HCT116 (cell line): ENCODE data around the gene KLHL22.

ENCODE experiments used
- CTCF ChIP-seq, 3 experiments: fragments of 200-600 bp in 1 of 3; sonication (generic) in 1 of 3; IDR thresholded peaks in 2 of 3; conservative IDR thresholded peaks in 1 of 3; 2 replicates each; pipeline ENCODE4 v1.5.1; 2012 to 2017; ENCODE audit warnings: low read depth in 2 of 3, low read length in 2 of 3, antibody characterized with exemption in 1 of 3, borderline replicate concordance in 1 of 3, control low read depth in 1 of 3, mild to moderate bottlenecking in 1 of 3, mixed read lengths in 1 of 3, mixed run types in 1 of 3, moderate library complexity in 1 of 3; ENCODE audit not compliant: insufficient read depth in 1 of 3
- SIN3A ChIP-seq: IDR thresholded peaks from 2 replicates; pipeline ENCODE4 v1.6.1; 2012; ENCODE audit warnings: low read depth

- TF ChIP-seq SIN3A = no peak
- TF ChIP-seq CTCF (IDR thresholded peaks at IDR 0.05 in 2 of 3, conservative IDR thresholded peaks at IDR 0.05 in 1 of 3; ENCODE audit: borderline replicate concordance in 1 of 3, insufficient read depth in 1 of 3, low read depth in 2 of 3, low read length in 2 of 3) = no peak
Measured at GRCh38 chr22:20487715-20488114, 7.9 kb downstream of the KLHL22 start.
